Activated T-cell treated with anti-CD3 and anti-CD28 coated beads, Interleukin-2, amount 50 U/mL, for 24 hours (primary cell): ENCODE results near the gene ANKRD44.

Experiments
- DNase-seq: peaks from one replicate; pipeline ENCODE4 v3.0.0-alpha.2; 2020
- H3K27ac Mint-ChIP-seq: 2 replicates; pipeline ENCODE4 v1.8.0; 2020; ENCODE audit warnings: mild to moderate bottlenecking, mixed read lengths
- H3K27me3 Mint-ChIP-seq: 2 replicates; pipeline ENCODE4 v1.8.0; 2020; ENCODE audit warnings: mixed read lengths
- H3K36me3 Mint-ChIP-seq: 2 replicates; pipeline ENCODE4 v1.8.0; 2020; ENCODE audit warnings: low read depth, mixed read lengths
- H3K4me1 Mint-ChIP-seq: 2 replicates; pipeline ENCODE4 v1.8.0; 2020; ENCODE audit warnings: low read depth, mixed read lengths
- H3K4me3 Mint-ChIP-seq: 2 replicates; pipeline ENCODE4 v1.8.0; 2020; ENCODE audit warnings: mild to moderate bottlenecking, moderate library complexity, mixed read lengths
- H3K9me3 Mint-ChIP-seq: 2 replicates; pipeline ENCODE4 v1.8.0; 2020; ENCODE audit warnings: mixed read lengths

ANKRD44 gene

DNA sequence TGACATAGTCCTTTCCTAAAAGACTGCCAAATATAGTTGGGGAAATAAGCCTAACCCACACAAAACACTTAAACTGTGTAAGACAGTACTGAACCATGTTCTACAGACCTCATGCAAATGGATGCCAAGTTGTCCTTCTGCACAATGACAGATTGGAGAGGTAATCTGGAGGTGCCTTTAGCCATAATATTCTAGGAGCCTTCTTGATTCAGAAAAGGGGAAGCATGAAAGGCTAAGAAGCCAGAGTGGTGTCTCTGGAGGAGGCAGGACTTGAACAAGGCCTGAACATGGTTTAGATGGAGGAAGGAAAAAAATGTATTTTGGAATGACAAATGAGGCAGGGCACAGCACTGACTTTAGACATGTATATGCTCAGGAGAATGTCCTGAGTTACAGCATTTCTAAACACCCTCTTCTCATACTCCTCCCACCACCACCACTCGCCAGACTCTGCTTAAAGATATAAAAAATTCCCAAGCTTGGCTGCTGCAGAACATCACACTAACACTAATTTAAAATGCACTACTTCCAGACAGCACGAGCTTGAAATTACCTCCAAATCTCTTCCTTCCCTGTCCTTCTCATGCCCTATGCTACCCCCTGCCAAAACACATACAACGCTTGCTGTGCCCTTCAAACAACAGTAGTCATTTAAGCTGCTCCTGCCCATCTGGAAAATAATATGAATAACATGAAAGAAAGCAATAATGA lies 110.4 kb downstream of the ANKRD44 start:
- Mint-ChIP-seq H3K36me3 (peaks cover 35% of the 10 kb centered on the region), H3K4me1 (peaks cover 94% of the 10 kb centered on the region), H3K27ac (peak overlapping the region; percentile 61), H3K9me3 (no peaks in the 10 kb centered on the region), H3K4me3 (peak overlapping the region; percentile 1), H3K27me3 (no peaks in the 10 kb centered on the region)
- DNase-seq: no peak

DNA sequence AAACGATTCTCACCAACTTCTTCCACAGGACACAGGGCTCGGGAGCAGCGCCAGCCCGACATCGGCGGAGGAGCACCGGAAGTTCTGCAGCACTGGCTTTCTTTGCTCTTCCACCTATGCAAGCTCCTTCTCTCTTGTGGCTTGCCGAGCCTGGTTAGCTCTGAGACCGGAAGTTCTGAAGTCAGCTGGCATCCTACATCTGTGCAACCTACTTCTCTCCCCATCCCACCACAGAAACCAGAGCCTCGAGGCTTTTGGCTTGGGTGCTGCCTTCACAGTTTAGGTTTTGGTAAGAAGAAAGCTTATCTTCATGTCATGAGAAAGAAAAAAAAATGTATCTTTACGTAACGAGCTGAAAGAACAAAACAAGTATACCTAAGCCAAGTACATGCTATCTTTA lies 111.7 kb downstream of the ANKRD44 start:
- peak; percentile 79 for DNase-seq

DNA sequence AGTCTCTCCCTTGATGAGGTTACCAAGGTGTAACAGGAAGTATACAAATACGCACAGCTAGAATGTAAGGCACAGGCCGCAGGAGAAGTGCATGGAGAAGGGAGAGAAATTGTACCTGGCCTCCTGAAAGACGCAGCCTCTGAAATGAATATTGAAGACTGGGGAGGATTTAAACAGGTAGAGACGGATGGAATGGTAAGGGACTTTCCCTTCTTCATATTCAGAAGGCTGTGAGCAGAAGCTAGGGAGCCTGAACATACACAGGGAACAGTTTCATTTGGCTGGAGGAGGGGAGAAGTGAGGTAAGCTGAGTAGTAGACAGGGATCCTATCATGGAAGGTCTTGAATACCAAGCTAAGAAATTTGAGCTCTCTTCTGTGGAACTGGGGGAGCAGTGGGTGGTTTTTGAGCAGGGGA lies 112.7 kb downstream of the ANKRD44 start:
- peaks cover 90% of the 10 kb centered on the region for H3K4me1 Mint-ChIP-seq
- no peak for DNase-seq
- peaks cover 25% of the 10 kb centered on the region for H3K36me3 Mint-ChIP-seq
- H3K4me3 Mint-ChIP-seq: peak overlapping the region; percentile 83
- no peaks in the 10 kb centered on the region for H3K27me3 Mint-ChIP-seq
- H3K9me3 Mint-ChIP-seq: no peaks in the 10 kb centered on the region
- H3K27ac Mint-ChIP-seq: peak overlapping the region; percentile 97

More for the DNA sequence above, 111.7 kb downstream of the ANKRD44 start:
- peaks cover 34% of the 10 kb centered on the region for H3K36me3 Mint-ChIP-seq
- H3K9me3 Mint-ChIP-seq: no peaks in the 10 kb centered on the region
- H3K4me3 Mint-ChIP-seq: peak overlapping the region; percentile 83
- peak overlapping the region; percentile 97 for H3K27ac Mint-ChIP-seq
- H3K27me3 Mint-ChIP-seq: no peaks in the 10 kb centered on the region
- H3K4me1 Mint-ChIP-seq: peaks cover 94% of the 10 kb centered on the region

DNA sequence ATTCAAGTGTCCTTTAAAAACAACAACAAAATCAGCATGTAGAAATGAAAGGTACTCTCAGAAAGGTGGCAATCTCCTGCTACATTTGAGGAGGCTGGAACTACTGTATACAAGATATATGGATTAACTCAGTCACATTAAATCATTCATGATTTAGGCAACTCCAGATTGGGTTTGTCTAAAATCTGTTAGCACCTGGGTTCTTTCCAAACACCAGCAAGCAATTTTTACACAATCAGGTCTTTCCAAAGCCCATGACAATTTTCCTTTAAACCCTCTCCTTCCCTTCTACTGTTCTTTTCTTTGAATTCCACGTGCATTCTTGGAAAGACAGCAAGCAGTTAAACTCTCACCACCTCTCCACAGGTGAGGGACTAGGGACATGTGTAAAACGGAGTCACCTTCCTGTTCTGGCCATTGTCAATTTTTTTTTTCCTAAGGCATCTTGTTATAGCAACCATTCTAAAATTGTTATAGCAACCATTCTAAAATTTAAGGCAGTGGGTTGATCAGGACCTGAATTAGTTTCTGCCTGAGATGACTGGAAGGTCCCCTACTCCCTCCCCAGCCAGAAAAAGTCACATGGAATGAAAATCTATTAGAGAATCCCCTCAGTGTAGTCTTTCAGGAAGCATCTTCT lies 113.9 kb downstream of the ANKRD44 start:
- Mint-ChIP-seq H3K27me3 (no peaks in the 10 kb centered on the region), H3K4me1 (peaks cover 89% of the 10 kb centered on the region), H3K4me3 (peak overlapping the region; percentile 83), H3K36me3 (peaks cover 14% of the 10 kb centered on the region), H3K9me3 (no peaks in the 10 kb centered on the region), H3K27ac (peak overlapping the region; percentile 97)
- no peak for DNase-seq

DNA sequence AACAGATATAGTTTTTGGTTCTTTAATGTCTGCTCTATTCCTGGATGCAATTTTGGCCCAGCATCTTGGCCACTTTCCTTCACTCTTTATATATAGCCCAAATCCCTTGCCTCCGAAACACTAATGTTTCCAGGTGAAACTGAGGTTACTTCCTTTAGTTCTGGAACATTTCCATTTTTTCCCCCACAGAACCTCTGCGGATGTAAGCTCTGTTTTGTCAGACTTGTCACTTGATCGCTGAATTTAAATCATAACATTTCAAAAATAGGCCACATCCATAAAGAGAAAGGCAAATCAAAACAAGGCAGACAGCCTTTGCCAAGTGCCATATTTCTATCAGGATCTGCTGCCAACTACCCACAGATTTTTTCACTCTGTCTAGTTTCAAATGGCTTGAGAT lies 115.1 kb downstream of the ANKRD44 start:
- H3K4me1 Mint-ChIP-seq: peaks cover 89% of the 10 kb centered on the region
- DNase-seq: no peak
- peaks cover 12% of the 10 kb centered on the region for H3K36me3 Mint-ChIP-seq
- H3K27me3 Mint-ChIP-seq: no peaks in the 10 kb centered on the region
- H3K9me3 Mint-ChIP-seq: no peaks in the 10 kb centered on the region
- peak overlapping the region; percentile 5 for H3K4me3 Mint-ChIP-seq
- peak overlapping the region; percentile 97 for H3K27ac Mint-ChIP-seq

DNA sequence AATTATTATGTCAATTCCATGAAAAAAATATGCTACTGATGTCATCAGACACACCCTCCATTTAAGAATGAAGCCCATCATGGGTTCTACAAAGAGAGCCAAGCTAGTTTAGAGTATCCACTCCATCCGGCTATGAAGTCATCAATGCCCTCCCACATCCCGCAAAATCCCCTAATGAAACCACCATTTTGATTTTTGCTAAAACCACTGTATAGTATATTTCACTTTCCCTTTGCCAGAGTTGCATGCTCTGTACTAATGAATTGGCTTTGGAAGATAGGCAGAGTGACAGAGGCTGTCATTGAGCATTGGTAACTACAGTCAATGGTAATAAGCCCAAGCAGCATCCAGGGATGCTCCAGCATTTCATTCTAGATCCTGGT lies 118.6 kb downstream of the ANKRD44 start:
- Mint-ChIP-seq H3K4me1 (peaks cover 88% of the 10 kb centered on the region), H3K27me3 (no peaks in the 10 kb centered on the region), H3K9me3 (no peaks in the 10 kb centered on the region), H3K27ac (peak overlapping the region; percentile 89), H3K4me3 (peak overlapping the region; percentile 39), H3K36me3 (peaks cover 10% of the 10 kb centered on the region)
- no peak for DNase-seq

DNA sequence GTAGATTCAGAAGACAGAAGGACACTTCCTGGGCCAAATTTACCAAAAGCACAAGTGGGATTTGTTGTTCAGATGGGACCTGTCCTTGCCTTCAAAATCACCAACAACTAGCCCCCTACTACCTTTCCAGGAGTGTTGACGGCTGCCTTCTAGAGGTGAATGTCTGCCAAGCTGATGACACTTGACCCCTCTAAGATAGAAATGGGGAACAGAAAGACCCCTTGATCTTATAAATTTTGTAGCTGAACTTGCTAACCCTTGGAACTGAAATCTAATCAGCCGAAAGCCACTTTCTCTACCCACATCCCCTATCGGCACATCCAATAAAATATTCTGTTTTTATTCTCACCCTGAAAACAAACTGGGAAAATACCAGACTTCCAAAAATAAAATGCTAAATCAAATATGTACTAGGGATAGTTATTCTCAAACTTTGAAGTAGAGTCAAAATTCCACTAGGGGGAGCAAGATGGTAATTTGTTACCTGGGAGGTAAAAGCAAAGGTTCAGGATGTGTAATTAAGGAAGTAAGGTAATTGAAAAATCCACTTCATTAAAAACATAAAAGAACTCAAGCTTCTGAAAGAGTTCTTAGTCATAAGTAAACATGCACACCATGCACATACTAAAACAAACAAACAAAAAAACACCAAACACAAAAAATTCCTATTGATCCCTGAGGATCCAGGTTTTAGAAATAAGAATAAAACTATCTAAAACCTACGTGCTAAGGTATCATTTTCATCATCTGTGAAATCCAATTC lies 119.2 kb downstream of the ANKRD44 start:
- peak overlapping the region; percentile 39 for H3K4me3 Mint-ChIP-seq

DNA sequence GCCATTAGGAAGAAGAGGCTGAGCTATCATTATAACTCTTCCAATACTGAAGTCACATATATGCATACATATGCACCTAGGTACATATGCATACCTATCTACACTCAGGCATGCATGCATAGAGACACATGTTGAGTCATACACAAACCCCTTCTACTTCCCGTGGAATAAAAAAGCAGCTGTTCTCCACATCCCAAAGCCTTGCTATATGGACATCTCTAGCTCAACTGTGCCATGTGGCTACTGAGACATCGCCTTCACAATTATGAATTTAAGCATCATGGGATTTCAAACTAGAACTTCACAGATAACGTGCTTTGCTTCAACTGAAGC lies 120.5 kb downstream of the ANKRD44 start:
- Mint-ChIP-seq H3K9me3 (no peaks in the 10 kb centered on the region), H3K27ac (peak overlapping the region; percentile 55)

More for the DNA sequence above, 119.2 kb downstream of the ANKRD44 start:
- Mint-ChIP-seq H3K27me3 (no peaks in the 10 kb centered on the region), H3K4me1 (peaks cover 84% of the 10 kb centered on the region), H3K9me3 (no peaks in the 10 kb centered on the region), H3K27ac (peak overlapping the region; percentile 89), H3K36me3 (peaks cover 14% of the 10 kb centered on the region)
- no peak for DNase-seq

DNA sequence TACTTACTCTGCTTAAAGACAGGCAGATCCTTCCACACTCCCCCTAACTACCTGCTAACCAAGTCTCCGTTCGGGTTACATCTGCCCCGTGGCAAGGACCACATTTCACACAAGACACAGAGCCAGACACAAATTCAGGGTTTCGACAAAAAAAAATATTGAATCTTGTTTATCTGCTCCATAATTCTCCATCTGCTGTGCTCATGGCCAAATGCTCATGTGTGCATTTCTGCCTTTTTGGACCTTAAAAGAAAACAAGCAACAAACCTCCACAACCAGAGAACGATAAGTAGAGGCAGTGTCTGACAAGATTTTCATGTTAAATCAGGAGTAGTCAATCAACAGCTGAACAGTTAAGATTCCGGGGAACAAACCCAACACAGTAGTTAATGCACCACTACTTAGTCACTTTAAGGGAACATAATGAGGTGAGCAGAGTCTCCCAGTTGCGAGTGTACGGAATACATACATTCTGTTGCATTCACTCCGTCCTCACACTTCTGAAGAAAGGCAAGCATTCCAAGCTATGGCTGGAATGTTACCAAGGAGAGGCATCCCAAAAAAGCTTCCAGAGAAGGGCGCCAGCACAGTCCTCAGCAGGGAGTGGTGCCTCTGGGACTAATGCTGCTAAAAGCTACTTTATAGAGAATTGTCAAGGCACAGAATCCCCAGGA lies 121.0 kb downstream of the ANKRD44 start:
- H3K4me3 Mint-ChIP-seq: no peak overlapping the region

More for the DNA sequence above, 120.5 kb downstream of the ANKRD44 start:
- DNase-seq: no peak
- H3K4me1 Mint-ChIP-seq: peaks cover 84% of the 10 kb centered on the region
- H3K4me3 Mint-ChIP-seq: no peak overlapping the region
- H3K36me3 Mint-ChIP-seq: peaks cover 27% of the 10 kb centered on the region
- H3K27me3 Mint-ChIP-seq: no peaks in the 10 kb centered on the region

DNA sequence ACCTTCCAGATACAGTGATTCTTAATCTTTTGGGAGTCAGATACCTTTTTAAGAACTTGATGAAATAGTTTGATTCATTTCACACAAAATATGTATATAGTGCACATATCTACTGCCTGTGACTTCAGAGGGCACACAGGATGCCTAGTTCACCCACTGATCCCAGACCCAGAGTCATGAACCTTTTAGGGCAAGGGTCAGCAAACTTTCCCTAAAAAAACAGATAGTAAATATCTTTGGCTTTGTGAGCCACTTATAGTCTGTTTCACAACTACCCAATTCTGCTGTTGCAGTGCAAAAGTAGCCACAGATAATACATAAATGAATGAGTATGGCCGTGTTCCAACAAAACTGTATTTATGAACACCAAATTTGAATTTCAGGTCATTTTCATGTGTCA lies 124.9 kb downstream of the ANKRD44 start:
- Mint-ChIP-seq H3K27me3 (no peaks in the 10 kb centered on the region), H3K4me3 (no peak overlapping the region), H3K9me3 (no peaks in the 10 kb centered on the region), H3K27ac (peak overlapping the region; percentile 79), H3K4me1 (peaks cover 88% of the 10 kb centered on the region), H3K36me3 (peaks cover 64% of the 10 kb centered on the region)
- DNase-seq: no peak

More for the DNA sequence above, 121.0 kb downstream of the ANKRD44 start:
- H3K9me3 Mint-ChIP-seq: no peaks in the 10 kb centered on the region
- peaks cover 83% of the 10 kb centered on the region for H3K4me1 Mint-ChIP-seq
- H3K27ac Mint-ChIP-seq: peak overlapping the region; percentile 55
- no peak for DNase-seq
- peaks cover 30% of the 10 kb centered on the region for H3K36me3 Mint-ChIP-seq
- no peaks in the 10 kb centered on the region for H3K27me3 Mint-ChIP-seq

DNA sequence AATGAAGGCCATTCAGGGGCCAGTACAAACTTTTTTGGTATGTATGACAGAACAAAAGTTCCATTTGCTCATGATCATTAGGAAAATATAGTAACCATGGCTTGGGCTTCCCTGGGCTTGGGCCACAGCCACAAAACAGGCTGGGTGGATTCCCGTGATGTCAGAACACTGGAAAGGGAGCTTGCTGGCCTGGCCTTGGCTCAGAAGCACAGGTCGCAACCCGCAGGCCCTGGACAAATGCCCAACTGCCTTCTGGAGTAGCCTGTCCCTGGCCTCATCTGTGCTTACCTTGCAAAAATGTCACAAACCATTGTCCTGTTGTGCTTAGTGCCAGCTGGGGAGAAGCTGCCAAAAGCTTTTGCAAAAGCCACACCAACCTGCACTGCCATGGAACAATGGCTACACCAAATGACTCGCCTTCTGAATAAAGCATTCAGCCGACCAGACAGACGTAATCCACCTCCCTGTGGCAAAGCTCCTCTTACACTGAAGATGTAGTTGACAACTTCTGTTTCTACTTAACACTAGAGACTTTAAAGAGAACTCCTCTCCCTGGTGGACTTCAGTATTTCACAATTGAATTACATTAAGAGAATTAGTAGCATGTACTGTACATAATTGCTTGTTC lies 125.5 kb downstream of the ANKRD44 start:
- Mint-ChIP-seq H3K9me3 (no peaks in the 10 kb centered on the region), H3K36me3 (peaks cover 70% of the 10 kb centered on the region), H3K27me3 (no peaks in the 10 kb centered on the region), H3K4me3 (no peak overlapping the region), H3K27ac (peak overlapping the region; percentile 79), H3K4me1 (peaks cover 89% of the 10 kb centered on the region)
- DNase-seq: no peak

DNA sequence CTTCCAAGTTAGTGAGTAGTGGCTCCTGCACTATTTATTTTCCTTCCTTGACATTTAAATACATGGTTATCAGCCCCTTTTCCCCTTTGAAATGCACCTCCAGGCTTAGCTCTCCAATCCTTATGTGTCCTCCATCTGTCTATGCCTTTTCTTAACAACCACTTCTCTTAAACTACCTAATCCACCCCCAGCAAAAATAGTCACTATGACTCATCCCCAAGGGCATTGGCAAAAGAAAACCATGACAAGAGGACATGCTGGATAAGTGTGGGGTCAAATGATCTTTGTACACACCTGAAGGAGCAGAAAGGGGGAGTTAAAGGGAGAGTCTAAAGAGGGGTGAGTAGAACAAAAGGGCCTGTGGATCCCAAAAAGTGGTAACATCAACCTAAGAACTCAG lies 127.2 kb downstream of the ANKRD44 start:
- peak overlapping the region; percentile 66 for H3K27ac Mint-ChIP-seq
- H3K27me3 Mint-ChIP-seq: no peaks in the 10 kb centered on the region
- no peaks in the 10 kb centered on the region for H3K9me3 Mint-ChIP-seq
- H3K4me1 Mint-ChIP-seq: peaks cover 87% of the 10 kb centered on the region
- no peak for DNase-seq
- no peak overlapping the region for H3K4me3 Mint-ChIP-seq
- H3K36me3 Mint-ChIP-seq: peaks cover 85% of the 10 kb centered on the region

DNA sequence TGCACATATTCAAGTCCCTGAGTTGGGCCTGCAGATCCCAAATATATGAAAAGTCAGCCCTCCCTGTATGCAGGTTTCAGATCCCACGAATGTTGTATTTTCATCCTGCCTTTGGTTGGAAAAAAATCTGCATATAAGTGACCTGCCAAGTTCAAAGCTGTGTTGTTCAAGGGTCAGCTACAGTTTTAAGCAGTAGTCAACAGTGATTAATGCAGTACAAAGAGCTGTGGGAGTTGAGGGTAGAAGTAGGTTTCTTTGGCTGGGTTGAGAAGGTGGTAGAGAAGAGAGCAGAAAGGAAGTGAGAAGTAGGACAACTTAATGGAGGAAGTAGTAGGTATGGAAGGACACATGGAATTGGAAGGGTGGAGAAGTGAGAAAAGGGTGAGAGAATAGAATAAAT lies 127.9 kb downstream of the ANKRD44 start:
- H3K36me3 Mint-ChIP-seq: peaks cover 90% of the 10 kb centered on the region
- H3K4me3 Mint-ChIP-seq: no peak overlapping the region
- peak overlapping the region; percentile 66 for H3K27ac Mint-ChIP-seq
- H3K4me1 Mint-ChIP-seq: peaks cover 83% of the 10 kb centered on the region
- H3K27me3 Mint-ChIP-seq: no peaks in the 10 kb centered on the region
- no peak for DNase-seq
- H3K9me3 Mint-ChIP-seq: no peaks in the 10 kb centered on the region

DNA sequence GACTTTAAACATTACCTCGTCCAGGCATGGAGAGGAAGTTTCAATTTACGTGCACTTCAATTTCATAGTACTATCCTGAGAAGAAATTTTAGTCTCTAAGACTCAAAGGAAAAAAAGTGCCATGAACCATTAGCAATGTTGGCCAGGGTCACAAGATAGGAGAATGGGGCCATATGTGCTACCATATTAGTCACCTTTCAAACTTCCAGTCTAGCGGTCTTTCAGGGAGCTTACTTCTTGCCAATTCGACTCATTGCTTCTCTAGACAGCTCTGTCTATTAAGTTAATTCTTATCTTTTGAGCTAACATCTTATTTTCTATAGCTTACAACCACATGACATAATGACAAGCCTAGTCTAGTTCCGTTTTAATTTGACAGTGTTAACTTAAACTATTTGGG lies 129.1 kb downstream of the ANKRD44 start:
- no peak for DNase-seq
- peak overlapping the region; percentile 63 for H3K27ac Mint-ChIP-seq
- H3K4me3 Mint-ChIP-seq: no peak overlapping the region
- no peaks in the 10 kb centered on the region for H3K9me3 Mint-ChIP-seq
- H3K4me1 Mint-ChIP-seq: peaks cover 76% of the 10 kb centered on the region
- H3K36me3 Mint-ChIP-seq: peaks cover 86% of the 10 kb centered on the region
- no peaks in the 10 kb centered on the region for H3K27me3 Mint-ChIP-seq
